ENCODE data around the gene CCDC80.

The CCDC80 gene, protein sequence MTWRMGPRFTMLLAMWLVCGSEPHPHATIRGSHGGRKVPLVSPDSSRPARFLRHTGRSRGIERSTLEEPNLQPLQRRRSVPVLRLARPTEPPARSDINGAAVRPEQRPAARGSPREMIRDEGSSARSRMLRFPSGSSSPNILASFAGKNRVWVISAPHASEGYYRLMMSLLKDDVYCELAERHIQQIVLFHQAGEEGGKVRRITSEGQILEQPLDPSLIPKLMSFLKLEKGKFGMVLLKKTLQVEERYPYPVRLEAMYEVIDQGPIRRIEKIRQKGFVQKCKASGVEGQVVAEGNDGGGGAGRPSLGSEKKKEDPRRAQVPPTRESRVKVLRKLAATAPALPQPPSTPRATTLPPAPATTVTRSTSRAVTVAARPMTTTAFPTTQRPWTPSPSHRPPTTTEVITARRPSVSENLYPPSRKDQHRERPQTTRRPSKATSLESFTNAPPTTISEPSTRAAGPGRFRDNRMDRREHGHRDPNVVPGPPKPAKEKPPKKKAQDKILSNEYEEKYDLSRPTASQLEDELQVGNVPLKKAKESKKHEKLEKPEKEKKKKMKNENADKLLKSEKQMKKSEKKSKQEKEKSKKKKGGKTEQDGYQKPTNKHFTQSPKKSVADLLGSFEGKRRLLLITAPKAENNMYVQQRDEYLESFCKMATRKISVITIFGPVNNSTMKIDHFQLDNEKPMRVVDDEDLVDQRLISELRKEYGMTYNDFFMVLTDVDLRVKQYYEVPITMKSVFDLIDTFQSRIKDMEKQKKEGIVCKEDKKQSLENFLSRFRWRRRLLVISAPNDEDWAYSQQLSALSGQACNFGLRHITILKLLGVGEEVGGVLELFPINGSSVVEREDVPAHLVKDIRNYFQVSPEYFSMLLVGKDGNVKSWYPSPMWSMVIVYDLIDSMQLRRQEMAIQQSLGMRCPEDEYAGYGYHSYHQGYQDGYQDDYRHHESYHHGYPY

DNA sequence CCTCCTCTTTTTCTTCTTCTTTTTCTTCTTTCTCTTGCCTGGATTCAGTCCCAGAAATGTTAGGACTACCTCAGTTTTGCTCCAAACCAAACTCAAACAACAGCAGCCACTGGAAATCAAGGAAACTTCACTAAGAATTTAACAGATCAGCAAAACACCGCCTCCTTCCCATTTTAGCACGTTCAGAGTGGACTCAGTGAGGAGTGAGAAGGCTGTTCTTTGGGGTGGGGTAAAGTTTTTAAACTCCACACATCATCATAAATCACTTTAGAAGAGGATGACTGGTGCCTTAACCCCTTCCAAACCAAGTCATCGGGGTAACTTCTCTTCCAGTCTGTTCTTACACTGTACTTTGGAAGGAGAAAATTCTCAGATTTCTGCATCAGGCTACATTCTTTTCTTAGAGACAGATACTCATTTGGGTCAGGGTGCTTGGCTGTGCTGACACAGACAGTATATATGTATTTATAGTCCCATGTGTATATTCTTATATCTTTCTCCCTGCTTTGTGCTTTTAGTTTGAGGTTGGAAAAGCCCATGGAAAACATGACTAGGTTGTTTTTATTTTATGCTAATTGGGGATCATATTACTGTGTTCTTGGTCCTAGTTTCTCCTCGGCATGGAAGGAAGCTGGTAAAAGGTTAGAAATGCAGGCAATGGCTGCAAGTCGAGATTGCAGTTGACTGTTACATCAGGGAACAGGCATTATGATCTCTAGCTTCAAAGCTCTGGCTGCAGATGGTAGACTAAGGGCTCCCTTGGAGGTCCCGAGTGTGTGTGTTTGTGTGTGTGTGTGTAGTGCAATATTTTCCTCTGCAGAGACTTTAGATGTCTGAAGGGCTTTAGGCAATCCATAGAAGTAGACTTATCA lies at the start of gene CCDC80:
Gene CCDC80 (minus strand): TSS at position 214 of the 872 bp plus-strand sequence. CDS start 1,238 bp downstream, outside the sequence.
- no peak for DNase-seq (ENCODE audit: low read depth in 2 of 2)

DNA sequence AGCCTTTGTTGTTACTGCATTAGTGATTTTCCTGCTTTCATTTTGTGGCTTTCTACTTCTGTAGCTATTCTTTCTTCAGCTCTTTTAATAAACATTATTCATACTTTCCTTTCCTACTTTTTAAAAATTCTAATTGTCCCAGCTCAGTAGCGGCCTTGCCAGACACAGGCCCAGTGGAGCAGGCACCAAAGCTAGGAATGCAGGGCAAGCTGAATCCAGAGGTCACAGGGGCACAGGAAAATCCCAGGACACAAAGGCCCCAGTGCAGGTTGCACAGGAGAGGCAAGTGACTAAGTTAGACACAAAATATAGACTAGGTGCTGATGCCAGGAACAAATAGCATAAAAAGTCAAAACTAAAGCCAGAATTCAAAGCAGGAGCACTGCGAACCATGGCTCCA lies 49.0 kb upstream of the CCDC80 start:
- DNase-seq (ENCODE audit: low read depth in 2 of 2), result no peak

DNA sequence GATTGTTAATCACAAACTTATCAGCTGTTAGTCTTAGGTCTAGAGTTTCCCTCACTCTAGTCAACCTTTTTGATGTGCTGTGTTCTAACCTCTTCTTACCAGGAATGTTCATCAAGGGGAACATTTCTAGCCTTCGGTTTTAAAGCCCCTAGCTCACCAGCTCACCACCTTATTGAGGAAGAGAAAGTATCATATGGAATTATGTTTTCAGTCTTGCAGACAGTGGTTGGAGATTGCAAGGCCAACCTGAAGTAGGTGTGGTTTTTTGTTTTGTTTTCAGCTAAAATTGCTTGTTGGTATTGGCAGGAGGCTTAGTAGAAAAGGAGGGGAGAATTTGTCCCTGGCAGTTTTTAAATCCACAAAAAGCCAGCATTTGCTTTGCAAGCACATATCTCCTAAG lies 48.4 kb upstream of the CCDC80 start:
- no peak for DNase-seq (ENCODE audit: low read depth in 2 of 2)

DNA sequence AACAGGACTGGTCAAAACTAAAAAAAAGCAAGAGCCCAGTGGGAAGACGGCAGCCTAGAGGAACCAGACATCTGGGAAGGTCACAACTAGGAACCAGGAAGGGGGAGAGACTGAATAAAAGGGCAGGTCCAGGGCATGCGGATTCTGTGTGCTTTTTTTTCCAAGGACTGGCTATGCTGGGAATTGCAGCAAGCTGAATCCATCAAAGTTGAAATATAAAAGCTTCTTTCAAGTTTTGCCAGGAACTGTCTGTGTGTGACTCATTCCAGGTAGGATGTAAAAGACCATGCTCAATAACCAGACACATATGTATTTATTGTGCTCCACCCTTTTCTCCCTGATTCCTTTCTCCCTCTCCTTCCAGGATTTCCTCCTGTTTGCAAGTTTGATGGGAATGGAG lies 47.9 kb upstream of the CCDC80 start:
- DNase-seq (ENCODE audit: low read depth in 2 of 2), result no peak

DNA sequence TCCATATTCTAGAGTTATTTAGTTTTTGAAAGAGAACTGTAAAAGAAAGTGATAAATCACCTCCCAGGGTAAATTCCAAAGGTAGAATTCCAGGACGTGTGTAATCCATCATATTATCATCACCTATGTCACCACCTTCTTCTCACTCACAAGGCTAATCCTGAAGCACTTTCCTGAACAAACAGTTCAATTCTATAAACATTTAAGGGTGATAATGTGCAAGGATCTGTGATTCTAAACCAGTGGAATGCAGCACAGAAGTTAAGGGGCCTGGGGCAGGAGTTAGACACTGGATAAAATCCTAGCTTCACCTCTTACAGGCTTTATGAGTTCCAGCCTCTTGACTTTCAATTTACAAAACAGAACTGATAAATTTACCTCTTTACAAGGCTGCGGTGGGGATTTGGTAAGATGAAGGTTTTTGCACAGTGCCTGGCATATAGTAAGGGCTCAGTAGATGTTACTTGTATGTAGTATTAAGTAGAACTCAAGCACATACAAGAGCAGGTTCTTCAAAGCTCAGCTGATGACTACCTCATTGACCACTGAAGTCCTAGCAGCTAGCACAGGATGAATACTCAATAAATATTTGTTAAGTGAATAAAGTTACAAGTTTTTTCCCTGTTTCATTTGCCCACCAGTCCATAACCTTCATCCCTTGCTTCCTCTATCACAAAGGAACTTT lies 47.3 kb upstream of the CCDC80 start:
- DNase-seq (ENCODE audit: low read depth in 2 of 2), result no peak

DNA sequence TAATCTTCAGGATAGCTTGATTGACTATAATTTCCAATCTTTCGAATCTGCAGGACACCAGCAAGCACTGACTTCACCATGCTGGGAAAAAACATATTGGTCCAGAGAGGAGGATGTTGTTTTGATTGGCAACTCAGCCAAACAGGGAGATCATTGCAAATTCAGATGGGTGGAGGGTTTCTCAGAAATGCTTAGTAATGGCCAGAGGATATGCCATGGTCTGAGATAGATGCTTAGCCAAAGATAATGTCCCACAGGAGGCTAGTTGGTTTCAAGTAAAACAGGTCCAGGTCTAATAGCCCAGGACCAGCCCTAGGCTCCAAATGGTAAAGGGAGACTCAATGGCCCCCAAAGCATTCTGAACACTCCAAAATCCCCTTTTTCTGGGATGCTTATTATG lies 46.7 kb upstream of the CCDC80 start:
- no peak for DNase-seq (ENCODE audit: low read depth in 2 of 2)

DNA sequence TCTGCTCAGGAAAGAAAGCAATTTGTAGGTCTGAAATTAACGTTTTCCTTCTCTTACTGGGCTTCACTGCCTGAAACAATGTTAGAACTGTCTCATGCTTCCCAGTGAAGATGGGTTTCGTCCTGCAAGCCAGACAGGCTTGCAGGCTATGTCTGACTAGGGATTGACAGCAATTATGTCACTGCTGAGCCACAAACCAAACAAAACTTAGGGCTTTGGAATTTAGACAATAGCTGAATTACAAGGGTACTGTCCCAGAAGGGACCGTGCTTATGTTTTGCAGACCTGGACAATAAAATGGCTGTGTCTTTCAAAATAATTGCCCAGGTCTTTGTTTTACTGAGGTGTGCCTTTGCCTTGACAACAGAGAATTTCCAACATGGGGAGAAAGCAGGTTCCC lies 46.3 kb upstream of the CCDC80 start:
- DNase-seq (ENCODE audit: low read depth in 2 of 2), result no peak

DNA sequence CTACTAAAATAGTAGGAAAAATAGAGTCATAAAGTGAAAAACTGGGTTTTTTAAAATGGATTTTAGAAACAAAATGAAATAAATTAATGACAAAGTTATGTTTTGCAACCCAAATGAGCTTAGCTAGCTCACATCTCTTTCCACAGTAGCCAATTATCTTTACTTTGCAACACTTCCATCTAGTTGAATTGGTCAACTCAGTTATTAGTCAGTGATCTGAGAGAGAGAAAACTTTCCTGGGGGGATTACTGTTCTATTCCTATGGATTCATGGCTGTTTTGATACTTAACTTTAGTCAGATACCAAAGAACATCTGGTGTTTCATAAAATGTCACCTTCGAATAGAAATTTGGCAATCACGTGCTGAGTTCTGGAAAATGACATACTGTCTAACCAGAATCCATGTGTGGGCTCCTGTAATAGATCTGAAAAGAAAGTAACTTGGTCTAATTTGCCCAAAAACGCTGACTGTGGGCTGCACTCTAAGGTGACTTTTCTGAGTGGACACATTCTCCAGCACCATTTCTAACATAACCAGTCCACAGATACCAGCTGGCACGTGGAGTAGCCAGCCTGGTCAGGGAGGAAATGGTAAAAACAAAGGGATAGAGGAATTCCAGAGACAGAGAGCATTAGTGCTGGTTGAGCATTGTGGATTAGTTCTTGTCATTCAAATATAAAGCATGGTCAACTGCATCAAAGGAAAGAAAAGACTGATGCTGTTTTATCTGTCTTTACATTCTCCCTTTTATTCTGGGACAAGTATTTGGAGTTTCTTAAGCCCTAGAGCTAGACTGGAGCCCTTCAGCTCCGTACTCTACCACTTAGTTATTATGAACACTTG lies 45.2 kb upstream of the CCDC80 start:
- DNase-seq (ENCODE audit: low read depth in 2 of 2), result no peak

DNA sequence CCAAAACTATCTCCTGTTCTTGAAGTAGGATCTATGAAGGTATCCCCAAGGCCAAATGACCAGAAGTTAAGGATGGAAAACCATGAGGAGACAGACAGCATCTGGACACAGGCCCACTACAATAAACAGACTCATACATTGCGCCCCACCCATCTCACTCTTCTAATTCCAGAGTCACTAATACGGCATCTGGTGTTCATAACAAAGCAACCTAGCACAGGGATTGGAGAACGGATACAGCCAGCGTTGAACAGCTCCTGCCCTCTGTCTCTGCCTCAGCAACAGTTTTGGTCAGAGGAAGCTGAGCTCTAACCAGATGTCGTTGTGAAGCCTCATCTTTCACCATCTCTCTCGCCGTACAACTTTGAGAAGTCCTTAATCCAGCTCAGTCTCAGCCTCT lies 44.5 kb upstream of the CCDC80 start:
- no peak for DNase-seq (ENCODE audit: low read depth in 2 of 2)

DNA sequence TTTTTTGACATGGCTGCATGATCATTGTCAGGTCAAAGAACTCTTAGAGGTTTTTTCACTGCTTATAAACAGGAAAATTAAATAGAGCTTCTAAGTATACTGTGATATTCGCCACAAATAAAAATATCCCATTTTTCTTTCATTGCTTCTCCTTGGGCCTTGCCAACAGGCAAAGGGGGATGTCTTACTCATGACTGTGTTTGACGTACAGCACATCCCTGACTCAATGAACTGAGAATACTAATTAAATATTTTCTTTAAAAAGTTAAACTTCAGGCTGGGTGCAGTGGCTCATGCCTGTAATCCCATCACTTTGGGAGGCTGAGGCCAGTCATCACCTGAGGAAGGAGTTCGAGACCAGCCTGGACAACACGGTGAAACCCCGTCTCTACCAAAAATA lies 41.4 kb upstream of the CCDC80 start:
- no peak for DNase-seq (ENCODE audit: low read depth in 2 of 2)

DNA sequence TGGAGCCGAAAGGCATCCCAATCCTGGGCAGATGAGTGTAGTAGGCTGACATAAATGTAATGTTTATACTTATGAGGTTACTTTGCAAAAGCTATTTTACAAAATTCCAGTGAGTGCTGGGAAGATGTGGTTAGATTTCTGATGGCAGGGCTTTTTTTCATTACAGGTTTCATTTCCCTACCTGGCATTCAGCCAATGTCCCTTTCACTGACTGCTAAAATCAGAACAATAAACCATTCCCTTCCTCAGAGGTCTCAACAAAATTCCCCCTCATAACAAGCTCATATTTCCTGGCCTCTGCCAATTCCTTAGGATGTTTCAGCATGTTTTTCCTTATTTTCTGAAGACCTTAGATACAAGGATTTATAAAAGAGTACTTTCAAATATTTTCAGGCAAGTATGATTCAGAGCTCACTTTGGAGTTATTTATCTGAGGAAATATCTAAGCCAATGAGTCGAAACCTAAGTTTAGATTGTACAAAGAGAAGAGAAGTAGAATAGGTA lies 40.9 kb upstream of the CCDC80 start:
- DNase-seq (ENCODE audit: low read depth in 2 of 2), result no peak

DNA sequence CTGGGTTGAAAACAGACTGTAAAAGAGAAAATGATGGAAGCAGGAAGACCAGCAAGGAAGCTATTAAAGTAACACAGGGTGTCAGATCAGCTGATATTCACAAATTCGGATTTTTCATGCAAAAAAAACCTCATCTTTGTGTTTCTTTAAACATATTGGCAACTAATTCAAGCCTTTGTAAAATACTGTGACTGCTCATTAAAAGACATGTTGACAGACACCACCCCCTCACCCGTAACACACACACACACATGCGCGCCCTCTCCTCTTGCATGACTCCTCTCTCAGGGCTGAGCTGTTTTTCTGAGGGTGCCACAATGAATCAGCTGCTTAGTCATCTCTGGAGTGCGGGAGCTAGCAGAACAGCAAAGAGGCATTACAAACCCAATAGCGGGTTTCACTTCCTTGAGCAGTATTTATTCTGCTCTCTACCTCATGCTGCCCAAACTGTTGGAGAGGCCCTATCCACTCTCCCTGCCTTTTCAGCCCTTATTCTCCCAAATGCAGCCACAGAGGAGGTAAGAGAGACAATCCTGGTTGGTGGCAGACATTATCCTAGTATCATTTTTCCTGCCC lies 35.8 kb upstream of the CCDC80 start:
- DNase-seq (ENCODE audit: low read depth in 2 of 2), result peak; percentile 48 to 61

DNA sequence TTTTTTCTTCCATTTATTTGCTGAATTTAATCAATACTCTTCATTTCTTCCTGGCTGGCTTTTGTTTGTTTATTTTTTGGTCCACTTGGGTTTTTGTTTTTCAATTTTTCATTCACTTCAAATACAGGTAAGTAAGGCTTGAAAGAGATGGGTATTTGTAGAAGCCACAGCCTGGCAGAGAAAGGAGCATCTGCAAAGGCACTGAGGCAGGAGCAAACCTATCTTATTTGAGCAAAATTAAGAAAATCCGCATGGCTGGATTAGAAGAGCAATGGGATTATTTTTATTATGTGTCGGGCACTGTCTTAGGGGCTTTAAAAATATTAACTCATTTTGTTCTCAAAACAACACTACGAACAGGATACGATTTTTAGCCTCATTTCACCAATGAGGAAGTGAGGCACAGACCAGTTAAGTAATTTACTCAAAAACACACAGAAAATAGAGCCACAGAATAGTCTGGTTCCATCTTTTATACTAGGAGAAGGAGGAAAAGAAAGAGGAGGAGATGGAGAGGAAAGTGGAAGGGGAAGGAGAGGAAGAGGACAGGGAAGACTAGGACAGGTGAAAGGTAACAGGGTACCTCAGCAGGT lies 35.1 kb upstream of the CCDC80 start:
- DNase-seq (ENCODE audit: low read depth in 2 of 2), result no peak

DNA sequence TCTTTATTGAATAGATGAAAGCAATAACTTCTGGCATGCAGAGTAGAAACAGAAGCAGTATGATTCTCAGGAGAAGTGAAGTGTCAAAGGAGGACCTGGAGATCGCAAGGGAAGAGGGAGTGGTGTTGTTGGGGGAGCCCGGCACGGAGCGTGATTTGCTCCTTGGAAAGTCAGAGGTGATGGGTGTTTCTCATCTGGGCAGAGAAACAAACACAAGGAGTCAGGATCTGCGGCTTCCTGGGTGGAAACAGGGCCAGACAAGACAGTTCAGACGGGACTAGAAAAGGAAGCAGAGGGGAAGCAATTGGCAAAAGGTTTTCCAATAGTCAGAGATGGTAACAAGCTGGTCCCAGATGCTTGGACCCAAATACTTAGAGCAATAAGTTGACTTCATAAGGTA lies 34.4 kb upstream of the CCDC80 start:
- no peak for DNase-seq (ENCODE audit: low read depth in 2 of 2)

DNA sequence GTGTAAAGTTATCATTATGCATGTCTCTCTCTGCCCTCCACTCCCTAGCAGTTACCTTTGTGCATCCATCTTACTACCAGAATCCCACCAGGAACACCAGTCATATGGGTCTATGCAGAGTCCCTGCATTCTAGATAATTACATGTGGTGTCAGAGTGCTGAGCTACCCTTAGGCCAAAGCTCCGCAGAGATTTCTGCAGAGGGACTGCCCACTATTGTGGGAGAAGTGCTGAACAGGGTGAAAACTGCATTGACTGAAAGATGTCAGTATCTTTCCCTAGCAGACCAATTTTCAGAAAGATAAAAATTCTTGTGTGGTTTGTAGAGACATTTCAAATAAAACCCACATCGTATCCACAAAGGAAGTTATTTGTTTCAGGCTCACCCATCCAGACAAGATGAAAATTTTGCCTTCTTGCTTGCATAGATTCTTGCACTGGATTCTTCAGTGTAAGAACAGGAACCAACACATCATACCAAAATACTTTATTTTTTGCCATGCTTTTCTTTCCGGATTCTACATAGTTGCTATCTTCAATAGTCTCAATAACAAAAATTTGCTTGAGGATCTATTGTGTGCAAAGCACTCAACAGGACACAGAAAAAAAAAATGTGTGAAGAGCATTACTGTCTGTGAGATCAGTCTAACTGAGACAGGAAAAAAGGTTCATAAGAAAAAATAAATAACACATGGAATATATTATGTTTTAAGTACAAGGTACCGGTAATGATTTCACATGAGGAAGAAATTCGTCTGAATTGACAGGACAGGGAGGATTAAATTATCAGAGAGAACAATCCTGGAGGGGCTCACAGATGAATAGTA lies 32.0 kb upstream of the CCDC80 start:
- DNase-seq (ENCODE audit: low read depth in 2 of 2), result no peak

DNA sequence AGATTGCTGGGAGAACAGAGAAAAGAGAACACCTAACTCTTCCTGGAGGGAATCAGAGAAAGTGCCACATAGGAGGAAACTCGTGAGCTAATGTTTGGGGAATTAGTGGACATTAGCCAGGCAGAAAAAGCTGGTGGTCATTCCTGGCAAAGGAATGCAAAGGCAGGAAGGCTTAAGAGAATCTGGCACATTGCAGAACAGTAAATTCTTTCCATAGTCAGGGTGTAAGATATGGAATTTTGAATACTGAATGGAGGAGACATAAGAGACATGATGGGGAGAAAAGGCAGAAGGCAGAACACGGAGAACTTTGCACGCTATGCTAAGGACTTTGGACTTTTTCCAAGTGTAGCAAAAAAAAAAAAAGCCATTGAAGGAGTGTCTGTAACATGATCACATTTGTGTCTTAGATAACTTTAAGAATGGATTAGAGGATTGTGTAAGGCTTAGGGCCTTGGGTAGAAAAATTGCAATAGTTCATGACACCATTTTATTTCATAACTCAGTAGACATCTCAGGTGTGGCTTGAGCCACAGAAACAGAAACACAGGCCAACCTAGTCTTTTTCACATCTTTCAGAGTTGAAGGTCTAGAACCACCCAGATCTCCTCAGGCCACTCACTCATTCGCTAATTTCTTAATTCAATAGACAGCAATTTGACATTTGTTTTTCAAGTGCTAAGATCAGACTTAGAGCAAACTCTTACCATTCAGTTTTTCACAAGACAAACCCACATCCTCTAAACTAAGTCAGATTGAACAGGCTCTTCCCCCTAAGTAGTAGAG lies 31.2 kb upstream of the CCDC80 start:
- DNase-seq (ENCODE audit: low read depth in 2 of 2), result no peak

DNA sequence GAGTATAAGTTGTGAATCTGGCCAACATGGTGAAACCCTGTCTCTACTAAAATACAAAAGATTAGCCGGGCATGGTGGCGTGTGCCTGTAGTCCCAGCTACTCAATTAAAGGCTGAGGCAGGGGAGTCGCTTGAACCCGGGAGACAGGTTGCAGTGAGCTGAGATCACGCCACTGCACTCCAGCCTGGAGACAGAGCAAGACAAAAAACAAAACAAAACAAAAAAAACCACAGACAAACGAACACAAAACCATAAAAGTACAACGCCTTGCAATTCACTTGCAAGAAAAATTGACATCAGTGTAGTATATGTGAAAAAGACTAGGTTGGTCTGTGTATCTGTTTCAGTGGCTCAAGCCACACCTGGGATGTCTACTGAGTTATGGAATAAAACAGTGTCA lies 29.9 kb upstream of the CCDC80 start:
- DNase-seq (ENCODE audit: low read depth in 2 of 2), result no peak

DNA sequence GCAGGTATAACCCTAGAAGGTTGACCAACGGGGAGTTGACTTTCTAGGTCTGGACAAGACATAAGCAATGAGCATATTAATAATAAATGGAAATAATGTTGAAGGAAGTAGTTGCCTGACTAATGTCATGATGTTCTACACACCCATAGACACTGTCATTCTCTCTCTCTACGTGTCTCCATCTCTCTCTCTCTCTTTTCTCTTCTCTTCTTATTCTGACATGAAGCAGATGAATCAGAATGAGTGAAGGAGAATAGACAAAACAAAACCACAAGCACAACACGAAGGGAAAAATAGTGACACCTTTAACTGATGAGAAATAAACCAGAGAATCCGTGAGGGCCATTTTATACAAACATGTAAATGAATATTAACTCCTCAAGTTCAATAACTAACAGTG lies 26.7 kb upstream of the CCDC80 start:
- no peak for DNase-seq (ENCODE audit: low read depth in 2 of 2)
